Measurements from ENCODE around the gene BRINP1. TPM values are rescaled to one million over a fixed set of nuclear protein-coding genes. Genes with fewer than 3 reads are reported as not detected.

Gene BRINP1
- total and polyA plus RNA-seq, 8 donors: 0.05 to 1.1 (median 0.06) TPM; not detected in 5

- intact Hi-C loops (cut with DNase I; ENCODE audit: low total_unique reads): no loop called here
- TF ChIP-seq EP300 (IDR thresholded peaks at IDR 0.05) (no peak), CTCF (IDR thresholded peaks at IDR 0.05) (no peak), POLR2AphosphoS5 (IDR thresholded peaks at IDR 0.05) (no peak), POLR2A (IDR thresholded peaks at IDR 0.05) (no peak)
Observed at GRCh38 chr9:119167267-119167666, 202.0 kb downstream of the BRINP1 start.

GRCh38 chr9:119166096-119166495 is 203.1 kb downstream of the BRINP1 start:
- no peak for DNase-seq
- H3K9me3 ChIP-seq: peaks cover 0 to 4% (median 0%) of the 10 kb centered on the region in 4 donors
- H3K27me3 ChIP-seq: no peaks in the 10 kb centered on the region
- intact Hi-C loops (cut with DNase I; ENCODE audit: low total_unique reads): no loop called here
- no peaks in the 10 kb centered on the region for H3K36me3 ChIP-seq
- H3K4me1 ChIP-seq: no peaks in the 10 kb centered on the region
- H3K27ac ChIP-seq: no peak overlapping the region
- no peak overlapping the region for H3K4me3 ChIP-seq
- no peak for TF ChIP-seq EP300 (IDR thresholded peaks at IDR 0.05)
- TF ChIP-seq POLR2A (IDR thresholded peaks at IDR 0.05): no peak
- no peak for TF ChIP-seq CTCF (IDR thresholded peaks at IDR 0.05)
- TF ChIP-seq POLR2AphosphoS5 (IDR thresholded peaks at IDR 0.05): no peak

More at GRCh38 chr9:119167267-119167666, 202.0 kb downstream of the BRINP1 start:
- WGBS, 5 donors: 90 to 96% (median 95%) methylated on average over 20 to 21 of the region's 21 CpGs
- no peak overlapping the region for H3K27ac ChIP-seq
- DNase-seq: no peak
- no peak overlapping the region for H3K4me3 ChIP-seq
- peaks cover 0 to 4% (median 0%) of the 10 kb centered on the region in 4 donors for H3K9me3 ChIP-seq
- no peaks in the 10 kb centered on the region for H3K36me3 ChIP-seq
- no peaks in the 10 kb centered on the region for H3K4me1 ChIP-seq
- H3K27me3 ChIP-seq: no peaks in the 10 kb centered on the region

GRCh38 chr9:119165131-119165530 is 204.1 kb downstream of the BRINP1 start:
- WGBS, 5 donors: 61 to 79% (median 76%) methylated on average over 1 of the region's 1 CpG
- intact Hi-C loops (cut with DNase I; ENCODE audit: low total_unique reads): no loop called here
- no peak for TF ChIP-seq CTCF (IDR thresholded peaks at IDR 0.05)
- TF ChIP-seq POLR2A (IDR thresholded peaks at IDR 0.05): no peak
- no peak for TF ChIP-seq POLR2AphosphoS5 (IDR thresholded peaks at IDR 0.05)
- no peak for TF ChIP-seq EP300 (IDR thresholded peaks at IDR 0.05)
- Histone ChIP-seq H3K27ac (no peak overlapping the region), H3K27me3 (no peaks in the 10 kb centered on the region), H3K9me3 (peaks cover 0 to 4% (median 0%) of the 10 kb centered on the region in 4 donors), H3K4me1 (no peaks in the 10 kb centered on the region), H3K36me3 (no peaks in the 10 kb centered on the region), H3K4me3 (no peak overlapping the region)
- DNase-seq: no peak

- Histone ChIP-seq H3K27me3 (no peaks in the 10 kb centered on the region), H3K36me3 (no peaks in the 10 kb centered on the region), H3K9me3 (peaks cover 0 to 4% (median 0%) of the 10 kb centered on the region in 4 donors), H3K4me3 (no peak overlapping the region), H3K4me1 (no peaks in the 10 kb centered on the region), H3K27ac (no peak overlapping the region)
- DNase-seq: peak in 1 of 2 donors; percentile 22
- intact Hi-C loops (cut with DNase I; ENCODE audit: low total_unique reads): no loop called here
- TF ChIP-seq EP300 (IDR thresholded peaks at IDR 0.05) (no peak), POLR2AphosphoS5 (IDR thresholded peaks at IDR 0.05) (no peak), POLR2A (IDR thresholded peaks at IDR 0.05) (no peak), CTCF (IDR thresholded peaks at IDR 0.05) (no peak)
Observed at GRCh38 chr9:119164716-119165115, 204.5 kb downstream of the BRINP1 start.

All from stomach (tissue), 9 donors.